Progenitor cell of endocrine pancreas (in vitro differentiated cells): ENCODE data around the gene CD28. TPM values are rescaled to one million over a fixed set of nuclear protein-coding genes. Genes with fewer than 3 reads are reported as not detected.
A peak's percentile ranks its signal among the peaks of the same experiment; 100 is the strongest.

Experiments used
- DNase-seq: peaks from one replicate; pipeline ENCODE4 v3.0.0; 2021; ENCODE audit warnings: low spot score; ENCODE audit not compliant: unreplicated experiment
- H3K27ac Mint-ChIP-seq: 2 replicates; pipeline ENCODE4 v1.8.0; 2021; ENCODE audit warnings: mild to moderate bottlenecking, moderate library complexity, mixed read lengths
- H3K27me3 Mint-ChIP-seq: 2 replicates; pipeline ENCODE4 v1.8.0; 2021; ENCODE audit warnings: mixed read lengths
- H3K36me3 Mint-ChIP-seq: 2 replicates; pipeline ENCODE4 v1.8.0; 2022; ENCODE audit warnings: mixed read lengths; ENCODE audit not compliant: insufficient read depth
- H3K4me1 Mint-ChIP-seq: 2 replicates; pipeline ENCODE4 v1.8.0; 2021; ENCODE audit warnings: low read depth, mixed read lengths
- H3K4me3 Mint-ChIP-seq: 2 replicates; pipeline ENCODE4 v1.8.0; 2021; ENCODE audit warnings: low read depth, mild to moderate bottlenecking, moderate library complexity, mixed read lengths
- H3K9me3 Mint-ChIP-seq: 2 replicates; pipeline ENCODE4 v1.8.0; 2021; ENCODE audit warnings: low read depth, mixed read lengths
- total RNA-seq: library from RNA; stranded (reverse); gene quantifications from 2 replicates; pipeline ENCODE4 v1.2.1, GENCODE V29; 2021
- TF ChIP-seq, protein P1 (sequence below): fragments of 200-600 bp; sonication (generic); IDR thresholded peaks from one replicate; pipeline ENCODE4 v1.5.0; 2021; ENCODE audit warnings: antibody characterized with exemption, mild to moderate bottlenecking; ENCODE audit not compliant: unreplicated experiment

Gene CD28
- total RNA-seq, 1 donor from 2014 or later, result not detected

DNA sequence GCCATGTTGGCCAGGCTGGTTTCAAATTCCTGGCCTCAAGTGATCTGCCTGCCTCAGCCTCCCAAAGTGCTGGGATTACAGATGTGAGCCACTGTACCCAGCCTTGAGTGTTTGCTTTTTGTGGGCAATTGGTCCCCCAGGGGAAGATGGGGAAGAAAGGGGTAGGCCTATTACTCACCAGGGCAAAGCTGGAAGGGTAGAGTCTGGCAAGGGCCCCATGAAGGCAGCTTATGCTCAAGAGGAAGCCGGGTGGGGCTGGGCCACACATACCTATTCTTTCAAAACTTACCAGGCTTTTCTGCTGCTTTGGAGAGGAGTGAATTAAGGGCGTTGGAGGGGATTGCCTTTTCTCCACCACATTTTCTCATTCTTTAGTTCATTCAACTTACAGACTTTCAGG lies 24.5 kb upstream of the CD28 start:
- H3K4me3 Mint-ChIP-seq, result no peak overlapping the region
- no peaks in the 10 kb centered on the region for H3K9me3 Mint-ChIP-seq
- H3K4me1 Mint-ChIP-seq, result peaks cover 6% of the 10 kb centered on the region
- H3K36me3 Mint-ChIP-seq, result no peaks in the 10 kb centered on the region
- no peak for DNase-seq
- H3K27ac Mint-ChIP-seq, result no peak overlapping the region
- H3K27me3 Mint-ChIP-seq, result no peaks in the 10 kb centered on the region
- TF ChIP-seq, protein P1, sequence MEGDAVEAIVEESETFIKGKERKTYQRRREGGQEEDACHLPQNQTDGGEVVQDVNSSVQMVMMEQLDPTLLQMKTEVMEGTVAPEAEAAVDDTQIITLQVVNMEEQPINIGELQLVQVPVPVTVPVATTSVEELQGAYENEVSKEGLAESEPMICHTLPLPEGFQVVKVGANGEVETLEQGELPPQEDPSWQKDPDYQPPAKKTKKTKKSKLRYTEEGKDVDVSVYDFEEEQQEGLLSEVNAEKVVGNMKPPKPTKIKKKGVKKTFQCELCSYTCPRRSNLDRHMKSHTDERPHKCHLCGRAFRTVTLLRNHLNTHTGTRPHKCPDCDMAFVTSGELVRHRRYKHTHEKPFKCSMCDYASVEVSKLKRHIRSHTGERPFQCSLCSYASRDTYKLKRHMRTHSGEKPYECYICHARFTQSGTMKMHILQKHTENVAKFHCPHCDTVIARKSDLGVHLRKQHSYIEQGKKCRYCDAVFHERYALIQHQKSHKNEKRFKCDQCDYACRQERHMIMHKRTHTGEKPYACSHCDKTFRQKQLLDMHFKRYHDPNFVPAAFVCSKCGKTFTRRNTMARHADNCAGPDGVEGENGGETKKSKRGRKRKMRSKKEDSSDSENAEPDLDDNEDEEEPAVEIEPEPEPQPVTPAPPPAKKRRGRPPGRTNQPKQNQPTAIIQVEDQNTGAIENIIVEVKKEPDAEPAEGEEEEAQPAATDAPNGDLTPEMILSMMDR, result no peak

DNA sequence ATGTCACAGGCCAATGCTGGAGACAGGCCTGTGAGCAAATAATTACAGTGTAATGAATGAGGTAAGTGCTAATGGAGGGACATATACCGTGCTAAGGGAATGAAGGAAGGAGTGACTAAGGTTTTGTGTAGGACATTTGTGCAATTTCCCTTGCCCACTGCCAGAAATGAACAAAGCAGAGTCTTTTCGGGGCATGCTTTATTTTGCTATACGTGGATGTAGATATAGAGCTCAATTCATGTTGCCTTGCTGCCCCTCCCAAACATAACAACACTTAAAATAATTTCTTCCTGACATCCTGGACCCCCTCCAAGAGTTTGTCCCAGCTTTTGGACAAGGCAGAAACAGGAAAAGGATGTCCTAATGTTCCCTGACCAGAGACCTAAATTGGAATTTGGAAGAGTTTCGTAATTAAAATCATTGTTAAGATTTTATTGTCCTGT lies 23.7 kb upstream of the CD28 start:
- H3K36me3 Mint-ChIP-seq, result no peaks in the 10 kb centered on the region
- H3K27me3 Mint-ChIP-seq, result no peaks in the 10 kb centered on the region
- TF ChIP-seq, protein P1, result no peak
- H3K27ac Mint-ChIP-seq, result no peak overlapping the region
- peaks cover 6% of the 10 kb centered on the region for H3K4me1 Mint-ChIP-seq
- H3K4me3 Mint-ChIP-seq, result no peak overlapping the region
- DNase-seq, result no peak
- H3K9me3 Mint-ChIP-seq, result no peaks in the 10 kb centered on the region

DNA sequence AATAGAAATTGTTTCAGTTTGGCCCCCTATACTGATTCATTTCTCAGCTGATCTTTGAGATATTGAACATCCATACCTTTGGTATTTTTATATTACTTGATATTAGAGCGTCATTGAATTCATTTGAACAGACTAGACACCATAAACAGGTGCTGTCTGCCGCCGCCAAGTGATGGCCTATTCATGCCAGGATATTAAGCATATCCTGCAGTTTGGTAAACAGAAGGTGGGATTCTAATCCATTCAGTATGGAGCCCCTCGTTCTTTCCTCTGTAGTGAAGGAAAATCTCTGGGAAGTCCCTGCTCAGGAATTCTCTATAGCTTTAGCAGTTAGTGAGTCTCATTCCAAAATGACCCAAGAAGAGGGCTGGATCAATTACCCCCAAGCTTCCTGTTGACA lies 23.0 kb upstream of the CD28 start:
- Mint-ChIP-seq H3K27ac (peak overlapping the region; percentile 23), H3K27me3 (no peaks in the 10 kb centered on the region)
- TF ChIP-seq, protein P1, result no peak

DNA sequence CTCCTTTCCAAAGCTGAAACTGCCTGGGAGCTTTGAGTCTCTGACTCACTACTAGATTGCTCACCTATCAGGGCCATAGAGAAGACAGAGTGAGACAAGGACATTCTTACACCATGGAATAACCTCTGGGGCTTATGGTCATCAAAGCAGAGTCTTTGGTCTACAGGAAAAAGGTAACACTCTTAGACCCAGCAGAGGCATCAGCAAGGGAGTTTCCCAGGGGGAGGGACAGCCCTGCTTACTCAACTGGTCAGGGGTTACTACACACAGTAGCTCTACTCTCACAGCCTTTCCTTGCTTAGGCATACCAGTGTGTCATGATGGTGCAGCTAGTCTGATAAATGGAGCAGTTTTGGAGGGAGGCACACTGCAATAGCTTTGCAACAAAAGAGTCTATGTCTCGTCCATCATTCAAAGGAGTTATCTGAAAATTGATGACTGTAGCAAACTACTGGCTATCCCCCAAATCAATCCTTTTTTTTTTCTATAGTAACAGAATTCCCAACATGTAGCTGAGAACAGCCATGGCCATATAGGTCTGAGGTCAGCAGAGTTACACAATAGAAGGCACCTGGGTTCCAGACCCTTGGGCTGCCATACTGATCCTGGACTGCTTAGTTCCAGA lies 22.4 kb upstream of the CD28 start:
- TF ChIP-seq, protein P1, result no peak
- H3K4me1 Mint-ChIP-seq, result peaks cover 8% of the 10 kb centered on the region
- no peaks in the 10 kb centered on the region for H3K9me3 Mint-ChIP-seq
- no peaks in the 10 kb centered on the region for H3K36me3 Mint-ChIP-seq
- no peaks in the 10 kb centered on the region for H3K27me3 Mint-ChIP-seq
- no peak for DNase-seq
- no peak overlapping the region for H3K27ac Mint-ChIP-seq
- H3K4me3 Mint-ChIP-seq, result no peak overlapping the region

More for the DNA sequence above, 23.0 kb upstream of the CD28 start:
- no peak for DNase-seq
- Mint-ChIP-seq H3K4me1 (peaks cover 6% of the 10 kb centered on the region), H3K36me3 (no peaks in the 10 kb centered on the region), H3K4me3 (no peak overlapping the region), H3K9me3 (no peaks in the 10 kb centered on the region)

DNA sequence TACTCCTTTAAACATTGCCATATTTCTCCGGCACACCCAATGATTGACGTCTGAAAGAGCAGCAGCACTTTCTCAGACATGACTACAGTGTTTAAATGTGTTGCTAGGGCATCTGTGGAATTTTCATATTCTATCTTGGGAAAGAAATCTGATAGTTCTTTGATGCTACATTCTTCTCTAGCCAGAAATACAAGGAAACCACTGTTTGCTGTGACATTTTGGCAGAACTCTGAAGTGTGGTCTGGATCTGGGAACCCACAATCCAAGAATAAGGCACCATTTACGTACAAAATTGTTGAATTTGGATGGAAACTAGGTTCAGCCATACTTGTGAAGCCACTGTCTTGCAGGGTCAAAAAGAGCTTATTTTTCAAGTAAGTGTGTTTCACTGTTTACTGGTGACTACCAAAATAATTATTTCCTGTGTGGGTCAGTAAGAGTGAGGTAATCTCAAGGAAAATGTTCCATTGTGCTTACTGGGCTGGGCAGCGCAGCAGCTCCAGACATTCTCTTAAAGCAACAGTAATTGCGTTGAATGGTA lies 21.3 kb upstream of the CD28 start:
- no peaks in the 10 kb centered on the region for H3K9me3 Mint-ChIP-seq
- peaks cover 17% of the 10 kb centered on the region for H3K4me1 Mint-ChIP-seq
- DNase-seq, result no peak
- H3K4me3 Mint-ChIP-seq, result no peak overlapping the region
- TF ChIP-seq, protein P1, result no peak
- H3K36me3 Mint-ChIP-seq, result no peaks in the 10 kb centered on the region
- H3K27ac Mint-ChIP-seq, result no peak overlapping the region
- H3K27me3 Mint-ChIP-seq, result no peaks in the 10 kb centered on the region
